H7 (cell line): Measurements from ENCODE around the gene TXNL4B. TPM values are rescaled to one million over a fixed set of nuclear protein-coding genes. Genes with fewer than 3 reads are reported as not detected.

Experiments used
- DNase-seq: peaks from one replicate; pipeline ENCODE4 v3.0.0; 2012
- H3K27me3 ChIP-seq: 2 replicates; pipeline ENCODE4 v1.6.0; 2011; ENCODE audit warnings: mild to moderate bottlenecking, low read length; ENCODE audit not compliant: control insufficient read depth, insufficient read depth
- H3K36me3 ChIP-seq: replicated peaks from 2 replicates; pipeline ENCODE4 v1.5.1; 2011; ENCODE audit warnings: low read length; ENCODE audit not compliant: control insufficient read depth, insufficient read depth
- H3K4me3 ChIP-seq: 2 replicates; pipeline ENCODE4 v1.5.1; 2011; ENCODE audit warnings: low read depth, mild to moderate bottlenecking, control low read depth, low read length, moderate library complexity; ENCODE audit not compliant: insufficient read depth
- total RNA-seq: library from RNA; depleted of rRNA; stranded (reverse); fragments of >200 nt; shearing (Covaris generic); gene quantifications from 2 replicates; pipeline ENCODE4 v1.2.3, GENCODE V29; 2014

Gene TXNL4B
- total RNA-seq, 1 experiment from 2014 or later = 6.1 TPM

GRCh38 chr16:72124148-72124547 lies 30.7 kb upstream of the TXNL4B start:
- no peak for DNase-seq

DNA sequence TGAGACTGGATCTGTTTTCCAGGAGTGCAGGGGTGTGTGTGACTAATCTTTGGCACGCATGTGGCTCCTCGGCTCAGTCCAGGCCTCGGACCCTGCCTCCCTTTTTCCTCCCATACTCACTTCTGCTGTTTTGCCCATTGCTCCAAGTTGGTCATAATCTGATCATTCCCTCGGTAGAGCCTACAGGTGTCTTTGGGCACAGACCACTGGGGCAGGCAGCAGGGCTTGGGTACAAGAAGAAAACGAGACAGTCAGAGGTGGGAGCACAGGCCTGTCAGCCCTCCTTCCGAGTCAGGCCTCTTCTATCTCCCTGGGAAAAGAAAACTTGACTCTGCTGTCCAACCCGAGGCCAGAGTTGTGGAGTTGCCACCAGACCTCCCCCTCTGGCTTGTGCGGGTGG lies 30.0 kb upstream of the TXNL4B start:
- DNase-seq = no peak
- Histone ChIP-seq H3K36me3 (no peaks in the 10 kb centered on the region), H3K27me3 (no peaks in the 10 kb centered on the region), H3K4me3 (no peak overlapping the region)

More at GRCh38 chr16:72124148-72124547, 30.7 kb upstream of the TXNL4B start:
- no peaks in the 10 kb centered on the region for H3K27me3 ChIP-seq
- no peak overlapping the region for H3K4me3 ChIP-seq
- H3K36me3 ChIP-seq = no peaks in the 10 kb centered on the region

GRCh38 chr16:72122916-72123315 lies 29.5 kb upstream of the TXNL4B start:
- Histone ChIP-seq H3K27me3 (no peaks in the 10 kb centered on the region), H3K36me3 (no peaks in the 10 kb centered on the region), H3K4me3 (no peak overlapping the region)
- no peak for DNase-seq

GRCh38 chr16:72122308-72122707 lies 28.9 kb upstream of the TXNL4B start:
- Histone ChIP-seq H3K36me3 (no peaks in the 10 kb centered on the region), H3K27me3 (no peaks in the 10 kb centered on the region), H3K4me3 (no peak overlapping the region)
- no peak for DNase-seq

- Histone ChIP-seq H3K4me3 (no peak overlapping the region), H3K27me3 (no peaks in the 10 kb centered on the region), H3K36me3 (no peaks in the 10 kb centered on the region)
- no peak for DNase-seq
Measured at GRCh38 chr16:72120026-72120425, 26.6 kb upstream of the TXNL4B start.

- DNase-seq = no peak
- no peak overlapping the region for H3K4me3 ChIP-seq
Measured at GRCh38 chr16:72113616-72113945, 20.2 kb upstream of the TXNL4B start.

DNA sequence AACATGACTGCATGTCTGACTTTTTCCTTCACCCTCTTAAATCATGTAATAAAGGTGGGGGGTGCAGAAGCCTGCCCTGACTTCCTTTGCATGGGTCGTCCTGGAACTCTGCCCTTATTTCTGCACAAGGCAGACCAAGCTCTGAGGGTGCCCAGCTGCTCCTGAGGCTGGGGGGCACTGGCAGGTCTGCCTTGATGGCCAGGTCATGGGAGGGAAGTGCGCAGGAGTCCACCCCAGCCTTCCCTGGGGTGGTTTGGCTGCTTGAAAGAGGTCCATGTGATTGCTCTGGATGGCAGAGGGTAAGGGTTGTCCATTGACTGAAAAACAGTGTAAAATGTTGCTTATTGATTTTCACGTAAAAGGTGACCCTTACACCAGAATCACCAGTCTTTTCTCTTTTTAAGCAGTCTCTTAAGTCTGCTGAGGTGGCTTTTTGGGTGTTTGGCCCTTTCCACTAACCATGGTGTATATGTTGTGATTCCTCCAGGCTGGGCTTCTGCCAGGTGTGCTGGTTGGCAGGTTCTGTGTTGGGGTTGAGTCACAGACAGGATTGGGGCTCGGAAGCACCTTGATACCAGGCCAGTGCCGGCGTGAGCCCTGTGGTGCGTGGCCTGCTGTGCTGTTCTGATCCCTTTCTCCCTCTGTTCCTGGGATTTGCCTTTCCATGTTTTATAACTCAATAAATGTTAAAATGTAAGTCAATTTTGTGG lies 19.6 kb upstream of the TXNL4B start:
- Histone ChIP-seq H3K36me3 (peaks cover 23% of the 10 kb centered on the region), H3K4me3 (no peak overlapping the region), H3K27me3 (no peaks in the 10 kb centered on the region)
- no peak for DNase-seq

More at GRCh38 chr16:72113616-72113945, 20.2 kb upstream of the TXNL4B start:
- H3K27me3 ChIP-seq = no peaks in the 10 kb centered on the region
- H3K36me3 ChIP-seq = peaks cover 19% of the 10 kb centered on the region

DNA sequence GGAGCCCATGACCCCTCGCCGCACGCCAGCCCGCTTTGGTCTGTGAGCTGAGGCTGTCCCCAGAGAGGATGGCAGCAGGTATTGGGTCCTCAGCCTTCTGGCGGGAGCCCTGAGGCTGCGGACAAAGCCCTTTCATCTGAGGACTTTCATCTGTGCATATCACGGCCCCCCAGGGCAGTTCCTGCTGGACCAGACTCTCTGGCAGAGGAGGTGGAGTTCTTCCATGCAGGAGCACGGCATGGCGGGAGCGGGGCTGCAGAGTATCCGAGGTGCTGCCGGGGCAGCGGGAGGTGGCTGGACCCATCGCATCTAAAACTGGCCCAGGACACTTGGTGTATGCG lies 19.0 kb upstream of the TXNL4B start:
- Histone ChIP-seq H3K4me3 (no peak overlapping the region), H3K36me3 (peaks cover 23% of the 10 kb centered on the region), H3K27me3 (no peaks in the 10 kb centered on the region)
- peak; percentile 32 for DNase-seq

DNA sequence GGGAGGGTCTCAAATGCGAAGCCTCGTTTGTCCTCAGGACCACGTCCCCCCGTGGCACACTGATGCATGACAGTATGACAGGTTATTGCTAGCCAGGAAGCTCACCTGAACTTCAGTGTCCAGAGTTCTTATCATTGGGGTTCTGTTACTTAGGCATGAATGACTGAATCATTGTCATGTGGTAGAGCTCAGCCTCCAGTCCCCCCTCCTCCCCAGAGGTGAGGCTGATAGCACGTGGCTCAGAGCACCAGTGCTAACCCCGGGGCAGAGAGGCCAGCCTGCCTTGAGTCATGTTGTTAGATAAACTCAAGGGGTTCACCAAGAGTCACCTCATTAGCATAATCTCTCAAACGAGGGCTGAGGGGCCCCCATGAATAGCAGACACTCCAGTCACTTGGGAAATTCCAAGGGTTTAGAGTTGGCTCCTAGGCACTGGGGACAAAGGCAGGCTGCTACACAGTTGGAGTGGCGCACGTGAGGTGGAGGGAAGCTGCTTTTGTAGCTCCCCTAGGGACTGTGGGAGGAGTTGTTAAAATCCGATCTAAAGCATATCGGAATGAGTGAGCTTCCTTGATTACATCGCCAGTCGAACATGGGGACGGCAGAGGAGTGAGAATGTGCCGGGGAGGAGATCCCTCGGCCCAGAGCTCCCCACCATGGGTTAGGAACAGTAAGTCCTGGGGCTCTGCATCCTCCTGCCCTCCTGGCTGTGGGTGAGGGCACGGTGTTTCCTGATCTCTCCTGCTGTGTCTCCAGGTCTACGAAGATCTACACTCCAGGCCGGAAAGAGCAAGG lies 18.4 kb upstream of the TXNL4B start:
- peak; percentile 33 for DNase-seq

GRCh38 chr16:72110662-72111615 lies 17.5 kb upstream of the TXNL4B start:
- Histone ChIP-seq H3K4me3 (no peak overlapping the region), H3K36me3 (peaks cover 31% of the 10 kb centered on the region), H3K27me3 (no peaks in the 10 kb centered on the region)
- DNase-seq = no peak

More for the DNA sequence above, 18.4 kb upstream of the TXNL4B start:
- H3K27me3 ChIP-seq = no peaks in the 10 kb centered on the region
- peaks cover 26% of the 10 kb centered on the region for H3K36me3 ChIP-seq
- H3K4me3 ChIP-seq = no peak overlapping the region

DNA sequence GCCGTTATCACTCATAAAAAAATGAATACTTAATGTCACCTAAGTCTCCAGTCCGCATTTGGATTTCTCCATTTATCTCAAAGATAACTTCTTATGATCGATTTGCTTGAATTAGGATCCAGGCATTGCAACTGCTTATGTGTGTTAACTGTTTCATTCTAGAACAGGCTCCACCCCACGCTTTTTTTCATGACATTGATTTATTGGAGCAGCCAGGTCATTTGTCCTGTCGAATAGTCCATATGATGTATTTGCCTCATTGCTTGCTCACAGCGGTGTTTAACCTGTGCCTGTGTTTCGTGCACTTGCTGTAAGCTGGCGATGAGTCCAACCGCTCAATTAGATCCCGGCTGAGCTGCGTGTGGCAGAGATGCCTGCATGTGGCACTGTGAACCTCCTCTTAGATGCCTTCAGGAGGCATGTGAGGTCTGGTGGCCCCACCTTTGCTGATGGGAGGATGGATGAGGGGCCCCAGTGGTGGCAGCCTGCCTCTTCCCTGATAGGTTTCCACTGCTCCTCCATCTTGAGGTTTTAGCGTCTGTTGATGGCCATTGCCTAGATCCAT lies 16.6 kb upstream of the TXNL4B start:
- Histone ChIP-seq H3K27me3 (no peaks in the 10 kb centered on the region), H3K4me3 (no peak overlapping the region), H3K36me3 (peaks cover 39% of the 10 kb centered on the region)
- DNase-seq = no peak

DNA sequence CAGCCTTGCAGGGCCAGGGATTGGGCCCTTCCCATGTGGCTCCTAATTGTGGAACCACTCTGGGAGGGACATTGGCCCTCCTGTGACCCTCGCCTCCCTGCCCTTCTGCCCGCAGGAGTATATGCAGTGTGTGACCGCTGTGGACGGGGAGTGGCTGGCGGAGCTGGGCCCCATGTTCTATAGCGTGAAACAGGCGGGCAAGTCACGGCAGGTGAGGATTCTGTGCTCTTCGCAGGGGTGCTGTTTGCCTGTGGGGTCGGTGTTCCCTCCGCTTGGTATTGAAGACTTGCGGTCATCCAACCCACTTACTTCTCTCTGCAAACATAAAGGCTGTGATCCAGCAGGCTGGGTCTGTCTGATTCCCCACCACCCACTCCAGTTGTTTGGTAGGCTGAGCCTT lies 15.9 kb upstream of the TXNL4B start:
- no peak for DNase-seq
- no peak overlapping the region for H3K4me3 ChIP-seq
- no peaks in the 10 kb centered on the region for H3K27me3 ChIP-seq
- H3K36me3 ChIP-seq = peaks cover 45% of the 10 kb centered on the region

GRCh38 chr16:72108353-72109102 lies 15.1 kb upstream of the TXNL4B start:
- Histone ChIP-seq H3K4me3 (no peak overlapping the region), H3K36me3 (peaks cover 53% of the 10 kb centered on the region), H3K27me3 (no peaks in the 10 kb centered on the region)
- no peak for DNase-seq

GRCh38 chr16:72107371-72107770 lies 14.0 kb upstream of the TXNL4B start:
- DNase-seq = no peak
- Histone ChIP-seq H3K4me3 (no peak overlapping the region), H3K27me3 (no peaks in the 10 kb centered on the region), H3K36me3 (peaks cover 58% of the 10 kb centered on the region)
